SK-N-SH treated with all-trans-retinoic acid at 6 μM for 48 hours (cell line): ENCODE data around the gene ITFG2.

Experiments
- GLIS3 ChIP-seq: fragments of 250-450 bp; sonication (Bioruptor Pico); IDR thresholded peaks from 2 replicates; pipeline ENCODE4 v1.5.0; 2020; ENCODE audit warnings: mild to moderate bottlenecking, moderate library complexity
- ZNF565 ChIP-seq: fragments of 450-650 bp; formaldehyde crosslinking; conservative IDR thresholded peaks from 2 replicates; pipeline ENCODE4 v1.5.0; 2020; ENCODE audit warnings: low read depth, mild to moderate bottlenecking, moderate library complexity
- TF ChIP-seq, protein P1 (sequence below): fragments of 250-450 bp; sonication (Bioruptor Pico); IDR thresholded peaks from 2 replicates; pipeline ENCODE4 v1.5.1; 2021; ENCODE audit warnings: mild to moderate bottlenecking, moderate library complexity

DNA sequence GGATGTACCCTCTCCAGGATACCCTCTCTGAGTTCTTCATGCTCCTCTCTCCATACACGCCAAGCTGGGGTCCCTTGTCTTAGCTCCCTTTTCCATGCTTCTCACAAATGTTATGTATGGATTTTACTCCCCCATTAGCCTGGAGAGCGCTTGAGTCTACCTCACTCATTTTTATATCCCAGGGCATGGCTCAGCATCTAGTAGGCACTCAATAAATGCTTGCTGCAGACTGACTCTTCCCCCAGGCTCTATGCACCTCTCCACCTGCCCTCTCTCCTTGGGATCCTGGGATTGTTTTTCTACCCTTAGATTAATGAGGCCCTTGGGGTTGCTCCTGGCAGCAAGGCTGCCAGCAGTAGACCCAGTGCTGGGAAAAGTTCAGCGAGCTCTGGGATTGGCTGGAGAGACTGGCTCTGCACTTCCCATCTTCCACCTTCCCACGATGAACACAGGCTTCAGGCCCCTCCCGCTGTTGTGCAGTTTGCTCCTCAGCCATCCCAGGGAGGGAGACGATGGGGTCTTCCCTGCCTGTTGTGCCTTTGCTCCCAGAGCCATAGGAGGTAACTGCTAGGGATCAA lies 20.2 kb downstream of the ITFG2 start:
- TF ChIP-seq, protein P1, sequence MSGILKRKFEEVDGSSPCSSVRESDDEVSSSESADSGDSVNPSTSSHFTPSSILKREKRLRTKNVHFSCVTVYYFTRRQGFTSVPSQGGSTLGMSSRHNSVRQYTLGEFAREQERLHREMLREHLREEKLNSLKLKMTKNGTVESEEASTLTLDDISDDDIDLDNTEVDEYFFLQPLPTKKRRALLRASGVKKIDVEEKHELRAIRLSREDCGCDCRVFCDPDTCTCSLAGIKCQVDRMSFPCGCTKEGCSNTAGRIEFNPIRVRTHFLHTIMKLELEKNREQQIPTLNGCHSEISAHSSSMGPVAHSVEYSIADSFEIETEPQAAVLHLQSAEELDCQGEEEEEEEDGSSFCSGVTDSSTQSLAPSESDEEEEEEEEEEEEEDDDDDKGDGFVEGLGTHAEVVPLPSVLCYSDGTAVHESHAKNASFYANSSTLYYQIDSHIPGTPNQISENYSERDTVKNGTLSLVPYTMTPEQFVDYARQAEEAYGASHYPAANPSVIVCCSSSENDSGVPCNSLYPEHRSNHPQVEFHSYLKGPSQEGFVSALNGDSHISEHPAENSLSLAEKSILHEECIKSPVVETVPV (CRISPR knock-in tag), result no peak
- no peak for TF ChIP-seq GLIS3 (CRISPR knock-in tag)
- TF ChIP-seq ZNF565 (CRISPR knock-in tag), result no peak
